ENCODE data around the gene NEMF.
"Not testable (repeated sequence)": the region's sequence is repeated elsewhere in the genome, so short reads cannot be mapped to it uniquely, and the experiment has no call there.

The NEMF gene

DNA sequence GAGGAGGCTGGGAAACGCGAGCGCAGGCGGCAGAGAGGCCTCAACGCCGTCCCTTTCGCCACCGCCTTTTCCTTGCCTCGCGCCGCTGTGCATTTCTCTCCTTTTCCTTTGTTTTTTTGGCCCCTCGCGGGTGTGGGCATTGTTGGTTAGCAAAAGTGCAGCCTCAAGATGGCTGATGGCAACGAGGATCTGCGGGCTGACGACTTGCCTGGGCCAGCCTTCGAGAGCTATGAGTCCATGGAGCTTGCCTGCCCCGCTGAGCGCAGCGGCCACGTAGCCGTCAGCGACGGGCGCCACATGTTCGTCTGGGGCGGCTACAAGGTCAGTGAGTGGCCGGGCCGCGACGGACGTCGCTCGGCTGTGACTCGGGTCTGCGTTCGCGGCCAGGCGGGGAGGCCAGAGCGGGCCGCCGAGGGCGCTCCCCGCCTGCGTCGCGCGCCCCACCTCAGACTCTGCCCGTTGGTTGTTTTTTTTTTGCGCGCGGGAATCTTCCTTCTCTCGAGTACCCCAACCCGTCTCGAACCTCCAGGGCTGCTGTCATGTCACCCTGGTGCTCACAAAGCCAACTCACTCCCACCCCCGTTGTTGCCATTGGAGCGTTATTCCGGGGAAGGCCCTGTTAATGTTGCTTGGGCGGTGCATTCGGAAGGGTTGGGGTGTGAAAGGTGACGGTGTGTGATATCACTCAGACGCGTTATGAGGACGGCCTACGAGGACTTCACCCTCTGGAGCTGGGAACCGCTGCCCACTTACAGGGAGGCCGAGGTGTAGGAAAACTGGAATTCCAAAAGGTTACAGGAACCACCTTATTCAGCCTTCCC is 84.1 kb downstream of the NEMF start:
- Histone ChIP-seq H3K4me3 (ENCODE audit: low read depth, low read length) (peak overlapping the region; percentile 97), H3K27me3 (ENCODE audit: control insufficient read depth, insufficient read depth, low read length) (no peaks in the 10 kb centered on the region), H3K9ac (ENCODE audit: low read length) (peak overlapping the region; percentile 98), H3K9me3 (ENCODE audit: control insufficient read depth, insufficient read depth, low read depth, low read length) (no peaks in the 10 kb centered on the region), H3K4me1 (ENCODE audit: control insufficient read depth, insufficient read depth, low read length) (peaks cover 17% of the 10 kb centered on the region; the same call in 1 of the 2 replicates), H3K27ac (ENCODE audit: low read depth, low read length) (peak overlapping the region; percentile 94), H3K36me3 (ENCODE audit: control insufficient read depth, insufficient read depth, low read length) (no peaks in the 10 kb centered on the region; the same call in 1 of the 2 replicates)

GRCh38 chr14:49767571-49768300 is 84.9 kb downstream of the NEMF start, which contains the start of gene KLHDC2:
Gene KLHDC2, plus strand, starts transcription at chr14:49768153. Its CDS starts 316 bp downstream, at chr14:49768469.
- Histone ChIP-seq H3K4me3 (ENCODE audit: low read depth, low read length) (peak within 1 kb of the TSS; percentile 97), H3K27me3 (ENCODE audit: control insufficient read depth, insufficient read depth, low read length) (no peaks in the 10 kb centered on the region), H3K4me1 (ENCODE audit: control insufficient read depth, insufficient read depth, low read length) (peaks cover 17% of the 10 kb centered on the region; the same call in 1 of the 2 replicates), H3K36me3 (ENCODE audit: control insufficient read depth, insufficient read depth, low read length) (no peaks in the 10 kb centered on the region; the same call in 1 of the 2 replicates), H3K9ac (ENCODE audit: low read length) (peak within 1 kb of the TSS; percentile 98), H3K27ac (ENCODE audit: low read depth, low read length) (peak within 1 kb of the TSS; percentile 99), H3K9me3 (ENCODE audit: control insufficient read depth, insufficient read depth, low read depth, low read length) (no peaks in the 10 kb centered on the region)

DNA sequence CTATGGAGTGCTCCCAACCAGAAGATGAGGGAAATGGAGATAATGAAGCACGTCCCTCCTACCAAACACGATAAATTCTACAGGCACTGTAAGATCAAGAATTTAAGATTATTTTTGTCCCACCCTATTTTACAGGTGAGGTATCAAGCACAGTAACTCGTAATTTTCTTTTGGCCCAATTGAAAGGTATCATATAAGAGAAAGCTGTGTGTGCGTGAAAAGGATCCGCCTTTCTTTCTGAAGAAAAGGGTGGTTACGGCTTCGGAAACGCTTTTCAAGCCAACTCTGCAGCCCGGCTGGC is 85.4 kb downstream of the NEMF start:
- Histone ChIP-seq H3K27me3 (ENCODE audit: control insufficient read depth, insufficient read depth, low read length) (no peaks in the 10 kb centered on the region), H3K4me3 (ENCODE audit: low read depth, low read length) (peak overlapping the region; percentile 97), H3K27ac (ENCODE audit: low read depth, low read length) (peak overlapping the region; percentile 99), H3K9me3 (ENCODE audit: control insufficient read depth, insufficient read depth, low read depth, low read length) (no peaks in the 10 kb centered on the region), H3K4me1 (ENCODE audit: control insufficient read depth, insufficient read depth, low read length) (peaks cover 17% of the 10 kb centered on the region; the same call in 1 of the 2 replicates), H3K36me3 (ENCODE audit: control insufficient read depth, insufficient read depth, low read length) (no peaks in the 10 kb centered on the region), H3K9ac (ENCODE audit: low read length) (peak overlapping the region; percentile 93)

GRCh38 chr14:49766839-49767238 is 85.7 kb downstream of the NEMF start:
- Histone ChIP-seq H3K36me3 (ENCODE audit: control insufficient read depth, insufficient read depth, low read length) (no peaks in the 10 kb centered on the region), H3K9ac (ENCODE audit: low read length) (peak overlapping the region; percentile 7), H3K4me1 (ENCODE audit: control insufficient read depth, insufficient read depth, low read length) (peaks cover 17% of the 10 kb centered on the region; the same call in 1 of the 2 replicates), H3K27me3 (ENCODE audit: control insufficient read depth, insufficient read depth, low read length) (no peaks in the 10 kb centered on the region), H3K4me3 (ENCODE audit: low read depth, low read length) (peak overlapping the region; percentile 97), H3K9me3 (ENCODE audit: control insufficient read depth, insufficient read depth, low read depth, low read length) (no peaks in the 10 kb centered on the region), H3K27ac (ENCODE audit: low read depth, low read length) (peak overlapping the region; percentile 99; the same call in 1 of the 2 replicates)

GRCh38 chr14:49761839-49762551 is 90.6 kb downstream of the NEMF start:
- no peak overlapping the region for H3K9ac ChIP-seq (ENCODE audit: low read length)
- H3K4me1 ChIP-seq (ENCODE audit: control insufficient read depth, insufficient read depth, low read length): 0 out of 2 replicates have a peak, but pooled peaks cover 3% of the 10 kb centered on the region
- H3K27ac ChIP-seq (ENCODE audit: low read depth, low read length): no peak overlapping the region
- H3K36me3 ChIP-seq (ENCODE audit: control insufficient read depth, insufficient read depth, low read length): no peaks in the 10 kb centered on the region
- H3K4me3 ChIP-seq (ENCODE audit: low read depth, low read length): no peak overlapping the region
- no peaks in the 10 kb centered on the region for H3K9me3 ChIP-seq (ENCODE audit: control insufficient read depth, insufficient read depth, low read depth, low read length)
- no peaks in the 10 kb centered on the region for H3K27me3 ChIP-seq (ENCODE audit: control insufficient read depth, insufficient read depth, low read length)

DNA sequence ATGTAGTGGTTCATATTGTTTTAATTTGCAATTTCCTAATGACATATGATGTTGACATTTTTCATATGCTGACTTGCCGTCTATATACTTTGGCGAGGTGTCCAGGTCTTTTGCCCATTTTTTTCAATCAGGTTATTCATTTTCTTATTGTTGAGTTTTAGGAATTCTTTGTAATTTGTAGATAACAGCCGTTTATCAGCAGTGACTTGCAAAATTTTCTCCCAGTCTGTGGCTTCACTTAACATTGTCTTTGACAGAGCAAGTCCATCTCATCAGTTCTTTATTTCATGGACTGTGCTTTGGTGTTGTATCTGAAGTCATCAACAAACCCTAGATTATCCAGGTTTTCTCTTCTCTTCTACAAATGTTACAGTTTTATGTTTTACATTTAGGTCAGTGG is 97.2 kb downstream of the NEMF start:
- H3K27me3 ChIP-seq (ENCODE audit: control insufficient read depth, insufficient read depth, low read length): no peaks in the 10 kb centered on the region
- H3K4me1 ChIP-seq (ENCODE audit: control insufficient read depth, insufficient read depth, low read length): no peaks in the 10 kb centered on the region
- 0 out of 2 replicates have a peak, but pooled peaks cover 3% of the 10 kb centered on the region for H3K9me3 ChIP-seq (ENCODE audit: control insufficient read depth, insufficient read depth, low read depth, low read length)
- H3K9ac ChIP-seq (ENCODE audit: low read length): no peak overlapping the region
- H3K27ac ChIP-seq (ENCODE audit: low read depth, low read length): no peak overlapping the region
- H3K36me3 ChIP-seq (ENCODE audit: control insufficient read depth, insufficient read depth, low read length): no peaks in the 10 kb centered on the region
- H3K4me3 ChIP-seq (ENCODE audit: low read depth, low read length): no peak overlapping the region

GRCh38 chr14:49754570-49755097 is 98.0 kb downstream of the NEMF start:
- H3K27ac ChIP-seq (ENCODE audit: low read depth, low read length): no peak overlapping the region
- H3K27me3 ChIP-seq (ENCODE audit: control insufficient read depth, insufficient read depth, low read length): no peaks in the 10 kb centered on the region
- no peak overlapping the region for H3K4me3 ChIP-seq (ENCODE audit: low read depth, low read length)
- H3K4me1 ChIP-seq (ENCODE audit: control insufficient read depth, insufficient read depth, low read length): no peaks in the 10 kb centered on the region
- no peaks in the 10 kb centered on the region for H3K36me3 ChIP-seq (ENCODE audit: control insufficient read depth, insufficient read depth, low read length)
- 0 out of 2 replicates have a peak, but pooled peaks cover 3% of the 10 kb centered on the region for H3K9me3 ChIP-seq (ENCODE audit: control insufficient read depth, insufficient read depth, low read depth, low read length)
- no peak overlapping the region for H3K9ac ChIP-seq (ENCODE audit: low read length)

GRCh38 chr14:49746476-49746875 is 106.1 kb downstream of the NEMF start:
- not testable (repeated sequence) for H3K9ac ChIP-seq (ENCODE audit: low read length); H3K27me3 ChIP-seq (ENCODE audit: control insufficient read depth, insufficient read depth, low read length); H3K9me3 ChIP-seq (ENCODE audit: control insufficient read depth, insufficient read depth, low read depth, low read length); H3K4me3 ChIP-seq (ENCODE audit: low read depth, low read length); H3K4me1 ChIP-seq (ENCODE audit: control insufficient read depth, insufficient read depth, low read length); H3K27ac ChIP-seq (ENCODE audit: low read depth, low read length); H3K36me3 ChIP-seq (ENCODE audit: control insufficient read depth, insufficient read depth, low read length)

GRCh38 chr14:49745191-49745590 is 107.4 kb downstream of the NEMF start:
- no peak overlapping the region for H3K9ac ChIP-seq (ENCODE audit: low read length)
- no peaks in the 10 kb centered on the region for H3K36me3 ChIP-seq (ENCODE audit: control insufficient read depth, insufficient read depth, low read length)
- H3K9me3 ChIP-seq (ENCODE audit: control insufficient read depth, insufficient read depth, low read depth, low read length): no peaks in the 10 kb centered on the region
- no peaks in the 10 kb centered on the region for H3K4me1 ChIP-seq (ENCODE audit: control insufficient read depth, insufficient read depth, low read length)
- no peak overlapping the region for H3K4me3 ChIP-seq (ENCODE audit: low read depth, low read length)
- no peaks in the 10 kb centered on the region for H3K27me3 ChIP-seq (ENCODE audit: control insufficient read depth, insufficient read depth, low read length)
- no peak overlapping the region for H3K27ac ChIP-seq (ENCODE audit: low read depth, low read length)

GRCh38 chr14:49735669-49736068 is 116.9 kb downstream of the NEMF start:
- not testable (repeated sequence) for H3K4me3 ChIP-seq (ENCODE audit: low read depth, low read length); H3K36me3 ChIP-seq (ENCODE audit: control insufficient read depth, insufficient read depth, low read length); H3K9ac ChIP-seq (ENCODE audit: low read length); H3K9me3 ChIP-seq (ENCODE audit: control insufficient read depth, insufficient read depth, low read depth, low read length); H3K4me1 ChIP-seq (ENCODE audit: control insufficient read depth, insufficient read depth, low read length); H3K27ac ChIP-seq (ENCODE audit: low read depth, low read length); H3K27me3 ChIP-seq (ENCODE audit: control insufficient read depth, insufficient read depth, low read length)
